Activated CD4-positive, CD25-positive, alpha-beta regulatory T cell treated with anti-CD3 and anti-CD28 coated beads, Interleukin-2, amount 50 U/mL, for 72 hours (primary cell): ENCODE results near the gene PAK4.

ENCODE experiments used
- DNase-seq: peaks from one replicate; pipeline ENCODE4 v3.0.0; 2021

Gene PAK4

GRCh38 chr19:39186391-39186790 is 60.8 kb downstream of the PAK4 start:
- no peak for DNase-seq

DNA sequence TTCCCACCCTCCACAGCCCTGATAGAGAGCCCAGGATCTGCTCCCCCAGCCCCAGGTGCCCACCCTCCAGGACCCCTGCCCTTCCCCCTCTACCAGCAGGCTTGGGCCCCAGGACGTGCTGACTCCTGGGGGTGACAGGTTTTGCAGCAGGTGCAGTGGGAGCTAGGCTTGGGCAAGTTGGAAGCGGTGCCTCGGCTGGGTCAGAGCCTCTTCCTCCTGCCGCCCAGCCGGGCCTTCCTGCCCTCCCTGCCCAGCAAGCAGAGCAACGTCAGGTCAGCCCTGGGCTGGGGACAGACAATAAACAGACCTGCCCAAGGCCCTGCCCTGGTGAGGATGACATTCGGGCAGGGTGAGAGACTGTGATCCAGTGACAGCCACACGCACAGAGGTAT is 62.0 kb downstream of the PAK4 start:
- no peak for DNase-seq

GRCh38 chr19:39188960-39189359 is 63.4 kb downstream of the PAK4 start:
- DNase-seq, result no peak

GRCh38 chr19:39190768-39191167 is 65.2 kb downstream of the PAK4 start:
- DNase-seq, result no peak

GRCh38 chr19:39192846-39193245 is 67.3 kb downstream of the PAK4 start:
- no peak for DNase-seq

GRCh38 chr19:39193803-39194202 is 68.2 kb downstream of the PAK4 start:
- DNase-seq, result no peak

DNA sequence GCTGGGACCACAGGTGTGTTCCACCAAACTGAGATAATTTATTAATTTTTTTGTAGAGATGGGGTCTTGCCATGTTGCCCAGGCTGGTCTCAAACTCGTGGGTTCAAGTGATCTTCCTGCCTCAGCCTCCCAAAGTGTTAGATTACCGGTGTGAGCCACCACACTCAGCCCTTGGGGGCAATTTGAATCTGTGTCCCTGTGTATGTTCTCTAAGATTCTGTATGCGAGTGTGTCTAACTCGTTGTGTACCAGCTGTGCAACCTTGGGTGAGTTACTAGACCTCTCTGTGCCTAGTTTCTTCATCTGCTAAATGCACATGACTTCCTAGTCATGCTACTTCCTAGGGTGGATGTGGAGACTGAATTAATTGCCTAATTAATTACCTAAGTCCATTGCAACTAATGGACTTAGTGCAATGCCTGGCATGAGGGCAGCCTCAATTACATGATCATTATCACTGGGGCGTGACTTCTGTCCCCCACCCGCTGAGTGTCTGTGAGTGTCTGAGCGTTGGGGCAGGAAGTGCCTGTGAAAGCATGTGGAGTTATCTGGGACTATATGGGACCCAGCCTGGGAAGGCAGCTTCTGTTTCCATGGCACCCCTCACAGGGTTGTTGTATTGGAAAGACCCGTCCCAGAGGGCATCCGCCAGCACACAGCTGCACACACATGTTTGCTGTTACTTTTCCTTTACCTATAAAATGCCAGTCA is 69.4 kb downstream of the PAK4 start:
- DNase-seq, result no peak

GRCh38 chr19:39195755-39196154 is 70.2 kb downstream of the PAK4 start:
- DNase-seq, result no peak

DNA sequence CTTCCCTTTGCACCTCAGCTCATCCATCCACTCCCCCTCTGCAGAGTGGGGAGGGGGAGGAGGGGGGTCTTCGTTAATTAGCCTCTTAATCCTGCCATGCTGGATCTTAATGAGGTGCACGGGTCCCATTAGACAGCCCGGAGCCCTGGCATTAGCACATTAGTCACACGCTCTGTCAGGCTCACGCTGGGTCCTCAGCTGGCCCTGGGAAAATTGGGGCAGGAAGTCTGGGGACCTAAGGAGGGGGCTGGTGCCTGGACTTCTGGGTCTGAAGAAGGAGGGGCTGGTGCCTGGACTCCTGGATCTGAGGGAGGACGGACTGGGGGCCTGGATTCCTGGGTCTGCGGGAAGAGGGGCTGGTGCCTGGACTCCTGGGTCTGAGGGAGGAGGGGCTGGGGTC is 70.7 kb downstream of the PAK4 start:
- DNase-seq, result no peak

DNA sequence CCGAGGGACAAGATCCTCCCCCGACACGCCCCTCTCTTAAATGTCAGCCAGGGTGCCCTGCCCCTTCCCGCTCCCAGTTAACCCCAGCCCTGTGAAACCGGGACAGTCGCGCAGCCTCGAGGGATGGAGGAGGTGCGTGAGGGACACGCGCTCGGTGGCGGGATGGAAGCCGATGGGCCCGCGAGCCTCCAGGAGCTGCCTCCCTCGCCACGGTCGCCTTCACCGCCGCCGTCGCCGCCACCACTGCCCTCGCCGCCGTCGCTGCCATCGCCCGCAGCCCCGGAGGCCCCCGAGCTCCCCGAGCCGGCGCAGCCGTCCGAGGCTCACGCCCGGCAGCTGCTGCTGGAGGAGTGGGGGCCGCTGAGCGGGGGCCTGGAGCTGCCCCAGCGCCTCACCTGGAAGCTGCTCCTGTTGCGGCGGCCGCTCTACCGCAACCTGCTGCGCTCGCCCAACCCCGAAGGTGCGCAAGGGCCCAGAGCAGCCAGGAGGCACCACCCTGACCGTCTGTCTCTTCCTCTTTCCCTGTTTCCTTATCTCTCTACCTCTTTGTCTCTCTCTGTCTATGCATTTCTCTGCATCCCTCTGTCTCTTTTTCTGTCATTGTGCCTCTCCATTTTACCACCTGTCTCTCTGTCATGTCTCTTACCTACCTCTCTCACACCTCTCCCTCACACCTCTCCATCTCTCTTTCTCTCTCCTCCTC is 71.4 kb downstream of the PAK4 start, which contains the start of gene NCCRP1:
Gene NCCRP1 (plus strand): TSS at position 105 of the 703 bp plus-strand sequence. CDS start 19 bp downstream, at position 124.
- DNase-seq, result no peak

- no peak for DNase-seq
Measured at GRCh38 chr19:39197808-39198207, 72.2 kb downstream of the PAK4 start.

DNA sequence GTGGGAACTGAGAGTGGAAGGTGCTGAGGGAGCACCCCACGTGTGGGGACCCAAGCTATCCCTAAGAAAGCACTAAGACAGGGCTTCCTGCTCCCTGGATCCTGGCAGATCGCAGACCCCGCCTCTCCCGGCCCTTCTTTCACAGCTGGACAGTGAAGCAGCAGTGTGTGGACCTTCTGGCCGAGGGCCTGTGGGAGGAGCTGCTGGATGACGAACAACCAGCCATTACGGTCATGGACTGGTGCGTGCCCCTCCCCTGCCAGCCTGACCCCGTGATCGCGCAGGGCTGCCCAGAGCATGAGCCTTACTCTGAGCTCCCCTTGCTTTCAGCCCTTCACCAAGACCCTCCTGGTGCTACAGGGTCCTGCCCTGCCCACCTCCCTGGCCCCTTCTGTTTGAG is 73.4 kb downstream of the PAK4 start:
- DNase-seq, result no peak

GRCh38 chr19:39200066-39200802 is 74.6 kb downstream of the PAK4 start:
- DNase-seq, result no peak

- no peak for DNase-seq
Measured at GRCh38 chr19:39200803-39201115, 75.2 kb downstream of the PAK4 start.

DNA sequence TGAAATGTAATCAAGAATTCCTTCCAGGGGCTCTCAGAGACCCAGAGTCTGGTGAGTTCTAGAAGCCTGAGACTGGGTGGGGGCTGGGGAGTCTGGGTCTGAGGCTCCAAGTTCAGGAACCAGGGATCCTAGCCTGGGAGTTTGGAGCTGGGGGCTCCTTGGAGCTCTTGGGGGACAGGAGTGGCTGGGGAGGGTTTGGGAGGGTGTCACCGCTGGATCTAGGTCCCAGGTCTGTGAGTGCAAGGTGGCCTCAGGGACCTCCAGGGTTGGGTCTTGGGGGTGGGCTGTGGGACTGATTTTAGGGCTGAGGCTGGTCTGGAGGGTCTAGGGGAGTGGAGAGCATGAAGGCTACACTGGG is 77.4 kb downstream of the PAK4 start:
- no peak for DNase-seq

GRCh38 chr19:39203372-39204341 is 78.1 kb downstream of the PAK4 start, which contains the start of gene SYCN:
SYCN (minus strand) TSS chr19:39204263; CDS start chr19:39204254, 9 bp downstream.
- no peak for DNase-seq

DNA sequence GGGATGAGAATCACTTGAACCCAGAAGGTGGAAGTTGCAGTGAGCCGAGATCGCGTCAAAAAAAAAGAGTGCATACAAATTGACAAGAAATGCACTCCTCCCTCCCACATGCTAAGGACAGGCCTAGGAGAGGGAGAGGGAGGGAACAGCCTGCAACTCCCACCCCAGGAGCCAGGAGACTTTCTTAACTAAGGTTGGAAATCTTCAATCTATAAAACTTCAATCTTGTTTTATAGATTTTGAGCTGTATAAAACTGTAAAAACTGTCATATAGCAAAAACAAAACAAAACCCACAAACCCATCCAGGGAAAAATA is 79.8 kb downstream of the PAK4 start:
- no peak for DNase-seq

- no peak for DNase-seq
Measured at GRCh38 chr19:39206122-39206521, 80.5 kb downstream of the PAK4 start.

GRCh38 chr19:39207293-39207836 is 81.8 kb downstream of the PAK4 start:
- no peak for DNase-seq

DNA sequence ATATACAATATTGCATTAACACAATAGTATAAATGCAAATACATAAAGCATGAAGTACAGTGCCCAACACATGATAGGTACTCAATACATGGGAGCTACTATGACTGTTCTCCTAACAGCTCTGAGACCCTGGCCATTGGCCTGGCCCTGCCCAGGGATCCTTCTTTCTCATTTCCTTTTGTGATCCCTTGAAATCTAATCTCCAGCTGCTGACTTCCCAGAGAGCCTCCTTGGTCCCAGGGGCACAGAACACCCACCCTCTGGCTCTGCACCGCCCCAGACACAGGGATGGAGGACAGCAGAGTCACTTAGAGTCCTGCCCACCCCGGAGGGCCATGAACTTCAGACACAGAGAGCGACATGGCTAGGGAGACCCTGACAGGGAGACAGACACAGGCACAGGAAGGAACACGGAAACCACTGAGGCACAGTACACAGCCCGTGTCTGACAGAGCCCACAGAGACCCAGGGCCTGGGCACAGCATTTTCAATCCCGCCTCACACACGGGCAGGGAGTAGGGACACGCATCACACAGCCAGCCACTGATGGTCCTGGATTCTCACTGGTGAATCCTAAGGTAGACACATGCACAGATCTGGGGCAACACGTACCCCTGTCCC is 82.7 kb downstream of the PAK4 start:
- no peak for DNase-seq

DNA sequence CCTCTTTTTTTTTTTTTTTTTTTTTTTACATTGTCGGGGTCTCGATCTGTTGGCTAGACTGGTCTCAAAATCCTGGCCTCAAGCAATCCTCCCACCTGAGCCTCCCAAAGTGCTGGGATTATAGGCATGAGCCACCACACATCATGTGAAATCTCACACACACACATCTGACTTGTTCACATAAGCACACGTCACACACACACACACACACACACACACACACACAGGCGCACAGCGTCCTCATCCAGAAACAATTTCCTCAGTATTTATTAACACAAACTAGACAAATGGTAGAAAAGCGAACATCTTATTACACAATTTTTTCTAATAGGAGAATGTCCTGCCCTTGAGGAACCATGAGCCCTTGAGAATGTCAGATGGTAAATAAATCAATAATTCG is 83.6 kb downstream of the PAK4 start:
- DNase-seq, result no peak

- no peak for DNase-seq
Measured at GRCh38 chr19:39211731-39212374, 86.3 kb downstream of the PAK4 start.
